Stimulated activated CD4-positive, alpha-beta T cell treated with anti-CD3 and anti-CD28 coated beads, TNF-alpha, amount 100 ng/mL, for 24 hours (primary cell): ENCODE results near the gene ABCB1.

ENCODE experiments used
- DNase-seq, 3 experiments: peaks; one replicate each; pipeline ENCODE4 v3.0.0-alpha.2; 2020; ENCODE audit warnings: low read depth in 3 of 3

Gene ABCB1

GRCh38 chr7:87513735-87514335, 86.8 kb downstream of the ABCB1 start:
- no peak for DNase-seq

- DNase-seq: no peak
These were observed 87.8 kb downstream of the ABCB1 start for GRCh38 chr7:87512906-87513305.

GRCh38 chr7:87511510-87511909, 89.2 kb downstream of the ABCB1 start:
- DNase-seq: no peak

- no peak for DNase-seq
These were observed 90.2 kb downstream of the ABCB1 start for GRCh38 chr7:87510411-87510875.

- no peak for DNase-seq
These were observed 93.2 kb downstream of the ABCB1 start for GRCh38 chr7:87507446-87507845.

GRCh38 chr7:87506246-87507180, 94.2 kb downstream of the ABCB1 start:
- DNase-seq: no peak

GRCh38 chr7:87505557-87506245, 95.0 kb downstream of the ABCB1 start:
- no peak for DNase-seq

GRCh38 chr7:87505122-87505521, 95.6 kb downstream of the ABCB1 start:
- no peak for DNase-seq

GRCh38 chr7:87499494-87499893, 101.2 kb downstream of the ABCB1 start:
- DNase-seq: no peak

GRCh38 chr7:87498893-87499292, 101.8 kb downstream of the ABCB1 start:
- DNase-seq: no peak

GRCh38 chr7:87497482-87497881, 103.2 kb downstream of the ABCB1 start:
- no peak for DNase-seq

GRCh38 chr7:87495366-87495765, 105.3 kb downstream of the ABCB1 start:
- DNase-seq: no peak

- no peak for DNase-seq
These were observed 106.2 kb downstream of the ABCB1 start for GRCh38 chr7:87494454-87494853.

GRCh38 chr7:87483131-87483530, 117.6 kb downstream of the ABCB1 start:
- no peak for DNase-seq

GRCh38 chr7:87482115-87482514, 118.6 kb downstream of the ABCB1 start:
- no peak for DNase-seq

GRCh38 chr7:87480386-87480785, 120.3 kb downstream of the ABCB1 start:
- no peak for DNase-seq

GRCh38 chr7:87479951-87480350, 120.7 kb downstream of the ABCB1 start:
- DNase-seq: no peak

GRCh38 chr7:87476179-87476557, 124.5 kb downstream of the ABCB1 start:
- no peak for DNase-seq

GRCh38 chr7:87475359-87476178, 125.1 kb downstream of the ABCB1 start, which contains the start of gene ABCB4:
Gene ABCB4, minus strand, starts transcription at chr7:87475680. Its CDS starts 215 bp downstream, at chr7:87475465.
- no peak for DNase-seq

- no peak for DNase-seq
These were observed 125.9 kb downstream of the ABCB1 start for GRCh38 chr7:87474533-87475358.

- no peak for DNase-seq
These were observed 126.7 kb downstream of the ABCB1 start for GRCh38 chr7:87473986-87474385.
